HEK293 (cell line): ENCODE results near the gene SPATA16.

Experiments used
- CTCF ChIA-PET: fragments of 350-600 bp; formaldehyde crosslinking; extraction: SDS; loops from one replicate; lab custom pipeline; 2021; ENCODE audit warnings: antibody characterized with exemption; lab: Yijun Ruan, JAX
- POLR2A ChIA-PET: fragments of 300-600 bp; formaldehyde crosslinking; extraction: SDS; loops from one replicate; lab custom pipeline; 2020; ENCODE audit warnings: antibody characterized with exemption, inconsistent platforms; lab: Yijun Ruan, JAX
- H3K27ac ChIP-seq: fragments of 200-500 bp; sonication (Bioruptor generic); 2 replicates; pipeline ENCODE4 v1.5.1; 2014; ENCODE audit warnings: low read depth, low read length, control low read depth, inconsistent platforms; ENCODE audit errors: extremely low read depth
- H3K36me3 ChIP-seq, 2 experiments: fragments of 200-500 bp in 1 of 2; sonication (Bioruptor generic) in 1 of 2; 1 replicate in 1 of 2; 2 replicates in 1 of 2; pipeline ENCODE4 v1.5.1; 2014 to 2017; ENCODE audit warnings: inconsistent platforms in 2 of 2, low read length in 2 of 2; ENCODE audit not compliant: control insufficient read depth in 2 of 2, insufficient read depth in 1 of 2
- H3K4me1 ChIP-seq: fragments of 200-500 bp; sonication (Bioruptor generic); 2 replicates; pipeline ENCODE4 v1.5.1; 2014; ENCODE audit warnings: mild to moderate bottlenecking, low read length, inconsistent platforms; ENCODE audit not compliant: control insufficient read depth, insufficient read depth
- H3K4me3 ChIP-seq: 2 replicates; pipeline ENCODE4 v1.5.1; 2011; ENCODE audit warnings: low read depth, mild to moderate bottlenecking, control low read depth, low read length, moderate library complexity
- H3K9me3 ChIP-seq: fragments of 200-500 bp; sonication (Bioruptor generic); 2 replicates; pipeline ENCODE4 v1.5.1; 2014; ENCODE audit warnings: low read depth, low read length, inconsistent platforms; ENCODE audit not compliant: control insufficient read depth, insufficient read depth
- BCL11B ChIP-seq: fragments of 450-650 bp; formaldehyde crosslinking; IDR thresholded peaks from 2 replicates; pipeline ENCODE4 v1.5.1; 2016; ENCODE audit warnings: low read depth, missing biosample characterization, missing genetic modification characterization
- MZF1 ChIP-seq: fragments of 450-650 bp; formaldehyde crosslinking; IDR thresholded peaks from 2 replicates; pipeline ENCODE4 v1.5.1; 2017; ENCODE audit warnings: missing biosample characterization, missing genetic modification characterization, borderline replicate concordance
- PRDM6 ChIP-seq: fragments of 450-650 bp; formaldehyde crosslinking; IDR thresholded peaks from 2 replicates; pipeline ENCODE4 v1.5.1; 2017; ENCODE audit warnings: missing biosample characterization, missing genetic modification characterization
- TRIM28 ChIP-seq: IDR thresholded peaks from 2 replicates; pipeline ENCODE4 v1.6.1; 2011; ENCODE audit warnings: low read length, control low read depth, borderline replicate concordance
- ZBTB44 ChIP-seq: fragments of 450-650 bp; IDR thresholded peaks from 2 replicates; pipeline ENCODE4 v1.5.1; 2018; ENCODE audit warnings: missing biosample characterization, mild to moderate bottlenecking, missing genetic modification characterization
- ZNF155 ChIP-seq: fragments of 450-650 bp; formaldehyde crosslinking; IDR thresholded peaks from 2 replicates; pipeline ENCODE4 v1.5.1; 2016; ENCODE audit warnings: missing biosample characterization, missing genetic modification characterization
- ZNF184 ChIP-seq: fragments of 450-650 bp; IDR thresholded peaks from 2 replicates; pipeline ENCODE4 v1.5.1; 2018; ENCODE audit warnings: missing biosample characterization, mild to moderate bottlenecking, missing genetic modification characterization
- ZNF350 ChIP-seq: fragments of 450-650 bp; formaldehyde crosslinking; IDR thresholded peaks from 2 replicates; pipeline ENCODE4 v1.5.0; 2017; ENCODE audit warnings: missing biosample characterization, mild to moderate bottlenecking, missing genetic modification characterization
- ZNF404 ChIP-seq: fragments of 450-650 bp; formaldehyde crosslinking; IDR thresholded peaks from 2 replicates; pipeline ENCODE4 v1.5.1; 2017; ENCODE audit warnings: missing biosample characterization, missing genetic modification characterization
- ZNF548 ChIP-seq: fragments of 450-650 bp; formaldehyde crosslinking; IDR thresholded peaks from 2 replicates; pipeline ENCODE4 v1.5.1; 2016; ENCODE audit warnings: missing biosample characterization, missing genetic modification characterization
- ZNF561 ChIP-seq: fragments of 450-650 bp; IDR thresholded peaks from 2 replicates; pipeline ENCODE4 v1.5.1; 2018; ENCODE audit warnings: missing biosample characterization, missing genetic modification characterization, borderline replicate concordance
- ZNF76 ChIP-seq: fragments of 450-650 bp; formaldehyde crosslinking; IDR thresholded peaks from 2 replicates; pipeline ENCODE4; 2016; ENCODE audit warnings: low read depth, missing biosample characterization, missing genetic modification characterization, borderline replicate concordance
- ZNF843 ChIP-seq: fragments of 450-650 bp; formaldehyde crosslinking; IDR thresholded peaks from 2 replicates; pipeline ENCODE4 v1.5.1; 2016; ENCODE audit warnings: missing biosample characterization, missing genetic modification characterization
- TF ChIP-seq, protein P1 (sequence below): fragments of 450-650 bp; formaldehyde crosslinking; IDR thresholded peaks from 2 replicates; pipeline ENCODE4 v1.5.1; 2016; ENCODE audit warnings: missing biosample characterization, missing genetic modification characterization
- TF ChIP-seq, protein P2 (sequence below): fragments of 450-650 bp; formaldehyde crosslinking; IDR thresholded peaks from 2 replicates; pipeline ENCODE4 v1.5.1; 2016; ENCODE audit warnings: missing biosample characterization, missing genetic modification characterization, borderline replicate concordance

SPATA16 gene

DNA sequence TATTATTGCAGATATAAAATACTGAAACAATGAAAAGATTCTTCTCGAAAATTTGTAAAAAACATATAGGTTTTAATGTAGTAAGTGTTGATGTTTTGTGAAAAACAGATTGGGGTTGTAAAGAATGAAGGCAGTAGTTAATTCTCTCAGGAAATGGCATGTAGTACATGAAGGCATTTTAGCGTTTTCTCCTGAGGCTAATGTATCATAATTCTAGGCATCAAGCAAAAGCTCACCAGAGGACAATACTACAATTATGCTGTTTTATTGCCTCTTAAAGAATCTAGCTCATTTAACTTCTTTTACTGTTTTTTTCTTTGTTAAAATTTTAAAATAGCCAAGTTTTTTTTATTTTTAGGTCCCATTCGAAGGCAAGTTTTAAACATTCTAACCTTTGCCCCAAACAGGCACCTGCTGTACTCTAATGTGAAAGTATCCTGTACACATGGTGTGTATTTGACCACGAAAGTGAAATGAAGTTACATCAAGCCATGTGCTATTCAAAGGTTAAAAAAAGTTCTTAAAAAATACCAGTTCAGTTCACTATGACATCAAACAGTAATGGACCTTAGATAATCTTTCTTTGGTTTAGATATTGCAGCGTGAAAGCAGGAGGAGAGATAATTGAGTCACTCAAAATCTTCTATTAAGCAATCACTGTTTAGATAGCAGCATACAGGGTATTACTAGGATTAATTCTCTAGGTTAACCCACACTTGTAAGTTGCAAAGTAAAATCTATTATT, 227.0 kb downstream of the SPATA16 start:
- ChIA-PET POLR2A (no interaction called here), CTCF (no interaction called here)
- TF ChIP-seq BCL11B (no peak), ZNF155 (no peak), ZBTB44 (tag by site-specific recombination) (no peak), PRDM6 (peak; percentile 42; the same call in 1 of the 2 replicates), ZNF184 (tag by site-specific recombination) (no peak), MZF1 (tag by site-specific recombination) (no peak)
- Histone ChIP-seq H3K4me3 (no peak overlapping the region), H3K36me3 (no peaks in the 10 kb centered on the region), H3K9me3 (no peaks in the 10 kb centered on the region), H3K4me1 (peaks cover 18% of the 10 kb centered on the region), H3K27ac (no peak overlapping the region)

DNA sequence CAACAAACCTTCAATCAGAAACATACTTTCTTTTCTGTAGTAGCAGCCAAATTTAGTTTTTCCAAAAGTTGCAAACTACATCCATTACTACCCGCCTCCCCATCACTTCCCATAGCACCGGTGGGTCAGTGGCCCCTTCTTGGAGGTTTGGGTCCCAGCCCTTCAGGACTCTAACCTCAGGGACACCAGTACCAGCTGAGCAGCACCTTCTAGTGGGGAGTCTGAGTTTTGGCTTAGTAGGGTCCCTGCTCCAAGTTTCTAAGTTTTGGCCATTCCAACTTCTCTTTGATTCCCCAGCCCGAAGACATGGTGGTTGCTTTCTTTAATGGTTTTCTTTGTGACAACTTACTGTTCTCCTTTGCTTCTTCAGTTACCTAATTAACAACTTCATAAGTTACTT, 229.9 kb downstream of the SPATA16 start:
- H3K27ac ChIP-seq, result no peak overlapping the region

More for the DNA sequence above, 229.9 kb downstream of the SPATA16 start:
- TF ChIP-seq, protein P1, sequence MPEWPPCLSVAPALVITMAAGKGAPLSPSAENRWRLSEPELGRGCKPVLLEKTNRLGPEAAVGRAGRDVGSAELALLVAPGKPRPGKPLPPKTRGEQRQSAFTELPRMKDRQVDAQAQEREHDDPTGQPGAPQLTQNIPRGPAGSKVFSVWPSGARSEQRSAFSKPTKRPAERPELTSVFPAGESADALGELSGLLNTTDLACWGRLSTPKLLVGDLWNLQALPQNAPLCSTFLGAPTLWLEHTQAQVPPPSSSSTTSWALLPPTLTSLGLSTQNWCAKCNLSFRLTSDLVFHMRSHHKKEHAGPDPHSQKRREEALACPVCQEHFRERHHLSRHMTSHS (tag by site-specific recombination), result no peak
- TF ChIP-seq ZNF561 (tag by site-specific recombination) (no peak), ZNF548 (no peak), ZNF350 (no peak), ZNF843 (no peak), TRIM28 (no peak), ZNF76 (tag by site-specific recombination) (no peak), ZNF404 (no peak)
- TF ChIP-seq, protein P2, sequence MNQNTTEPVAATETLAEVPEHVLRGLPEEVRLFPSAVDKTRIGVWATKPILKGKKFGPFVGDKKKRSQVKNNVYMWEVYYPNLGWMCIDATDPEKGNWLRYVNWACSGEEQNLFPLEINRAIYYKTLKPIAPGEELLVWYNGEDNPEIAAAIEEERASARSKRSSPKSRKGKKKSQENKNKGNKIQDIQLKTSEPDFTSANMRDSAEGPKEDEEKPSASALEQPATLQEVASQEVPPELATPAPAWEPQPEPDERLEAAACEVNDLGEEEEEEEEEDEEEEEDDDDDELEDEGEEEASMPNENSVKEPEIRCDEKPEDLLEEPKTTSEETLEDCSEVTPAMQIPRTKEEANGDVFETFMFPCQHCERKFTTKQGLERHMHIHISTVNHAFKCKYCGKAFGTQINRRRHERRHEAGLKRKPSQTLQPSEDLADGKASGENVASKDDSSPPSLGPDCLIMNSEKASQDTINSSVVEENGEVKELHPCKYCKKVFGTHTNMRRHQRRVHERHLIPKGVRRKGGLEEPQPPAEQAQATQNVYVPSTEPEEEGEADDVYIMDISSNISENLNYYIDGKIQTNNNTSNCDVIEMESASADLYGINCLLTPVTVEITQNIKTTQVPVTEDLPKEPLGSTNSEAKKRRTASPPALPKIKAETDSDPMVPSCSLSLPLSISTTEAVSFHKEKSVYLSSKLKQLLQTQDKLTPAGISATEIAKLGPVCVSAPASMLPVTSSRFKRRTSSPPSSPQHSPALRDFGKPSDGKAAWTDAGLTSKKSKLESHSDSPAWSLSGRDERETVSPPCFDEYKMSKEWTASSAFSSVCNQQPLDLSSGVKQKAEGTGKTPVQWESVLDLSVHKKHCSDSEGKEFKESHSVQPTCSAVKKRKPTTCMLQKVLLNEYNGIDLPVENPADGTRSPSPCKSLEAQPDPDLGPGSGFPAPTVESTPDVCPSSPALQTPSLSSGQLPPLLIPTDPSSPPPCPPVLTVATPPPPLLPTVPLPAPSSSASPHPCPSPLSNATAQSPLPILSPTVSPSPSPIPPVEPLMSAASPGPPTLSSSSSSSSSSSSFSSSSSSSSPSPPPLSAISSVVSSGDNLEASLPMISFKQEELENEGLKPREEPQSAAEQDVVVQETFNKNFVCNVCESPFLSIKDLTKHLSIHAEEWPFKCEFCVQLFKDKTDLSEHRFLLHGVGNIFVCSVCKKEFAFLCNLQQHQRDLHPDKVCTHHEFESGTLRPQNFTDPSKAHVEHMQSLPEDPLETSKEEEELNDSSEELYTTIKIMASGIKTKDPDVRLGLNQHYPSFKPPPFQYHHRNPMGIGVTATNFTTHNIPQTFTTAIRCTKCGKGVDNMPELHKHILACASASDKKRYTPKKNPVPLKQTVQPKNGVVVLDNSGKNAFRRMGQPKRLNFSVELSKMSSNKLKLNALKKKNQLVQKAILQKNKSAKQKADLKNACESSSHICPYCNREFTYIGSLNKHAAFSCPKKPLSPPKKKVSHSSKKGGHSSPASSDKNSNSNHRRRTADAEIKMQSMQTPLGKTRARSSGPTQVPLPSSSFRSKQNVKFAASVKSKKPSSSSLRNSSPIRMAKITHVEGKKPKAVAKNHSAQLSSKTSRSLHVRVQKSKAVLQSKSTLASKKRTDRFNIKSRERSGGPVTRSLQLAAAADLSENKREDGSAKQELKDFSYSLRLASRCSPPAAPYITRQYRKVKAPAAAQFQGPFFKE (tag by site-specific recombination), result no peak
- Histone ChIP-seq H3K9me3 (no peaks in the 10 kb centered on the region), H3K4me1 (peaks cover 10% of the 10 kb centered on the region; the same call in 1 of the 2 replicates), H3K36me3 (no peaks in the 10 kb centered on the region), H3K4me3 (no peak overlapping the region)
- POLR2A ChIA-PET, result no interaction called here
- CTCF ChIA-PET, result interaction anchor here (0.6 kb wide), 1 partner anchor 45 kb away, joined by 5 read pairs; no protein-coding TSS in a partner anchor
